ENCODE measurements around the gene EPX.
"Not testable (repeated sequence)": the region's sequence is repeated elsewhere in the genome, so short reads cannot be mapped to it uniquely, and the experiment has no call there.

Gene EPX

GRCh38 chr17:58192612-58193011, at the start of gene EPX:
TSS of gene EPX (plus strand) at chr17:58192726. CDS start at chr17:58192847, 121 bp downstream.
- no peak for DNase-seq

DNA sequence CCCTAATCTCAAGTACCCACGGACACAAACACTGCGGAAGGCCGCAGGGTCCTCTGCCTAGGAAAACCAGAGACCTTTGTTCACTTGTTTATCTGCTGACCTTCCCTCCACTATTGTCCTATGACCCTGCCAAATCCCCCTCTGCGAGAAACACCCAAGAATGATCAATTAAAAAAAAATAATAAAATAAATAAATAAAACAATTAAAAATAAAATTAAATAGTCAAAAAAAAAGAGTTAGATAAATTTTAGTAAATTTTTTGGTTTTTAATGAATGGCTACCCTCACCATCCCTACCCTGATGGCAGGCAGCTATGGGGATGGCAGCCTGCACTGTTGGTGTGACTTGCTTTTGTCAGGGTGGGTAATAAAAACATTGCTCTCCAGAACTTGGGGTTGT, 49.2 kb upstream of the EPX start:
- DNase-seq: not testable (repeated sequence)

DNA sequence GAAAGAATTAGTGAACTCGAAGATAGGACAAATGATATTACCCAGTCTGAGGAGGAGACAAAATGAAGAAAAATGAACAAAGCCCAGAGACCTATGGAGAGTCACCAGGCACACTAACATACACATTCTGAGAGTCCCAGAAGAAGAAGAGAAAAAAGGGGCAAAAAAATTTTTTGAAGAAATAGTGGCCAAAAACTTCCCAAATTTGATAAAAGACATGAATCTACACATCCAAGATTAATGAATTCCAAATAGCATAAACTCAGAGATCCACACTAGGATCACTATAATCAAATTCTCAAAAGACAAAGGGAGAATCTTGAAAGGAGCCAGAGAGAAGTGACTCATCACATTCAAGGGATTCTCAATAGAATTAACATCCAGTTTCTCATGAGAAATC, 47.7 kb upstream of the EPX start:
- no peak for DNase-seq

DNA sequence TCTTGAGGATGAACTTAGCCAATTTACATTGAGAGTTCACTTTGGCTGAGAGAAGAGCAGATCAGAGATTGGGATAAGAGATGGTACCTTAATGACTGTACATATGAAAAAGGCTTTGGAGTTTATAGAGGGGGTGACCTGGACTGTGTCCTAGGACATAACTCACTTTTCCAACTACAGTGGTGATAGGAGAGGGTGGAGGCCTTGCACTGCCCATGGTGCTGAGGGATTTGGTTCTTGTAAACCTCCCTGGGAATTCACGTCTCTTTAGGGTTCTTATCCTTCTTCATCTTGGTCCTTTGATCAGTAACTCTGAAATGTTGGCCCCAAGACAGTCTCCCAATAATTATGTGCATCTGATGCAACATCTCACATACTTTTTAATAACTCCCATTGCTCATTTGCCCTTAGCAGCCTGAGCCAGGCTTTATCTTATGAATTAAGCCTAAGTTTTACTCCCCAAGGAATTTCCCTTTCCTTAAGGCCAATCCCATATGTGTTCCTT, 44.5 kb upstream of the EPX start, which contains the start of gene OR4D1:
Gene OR4D1, plus strand, starts transcription at position 455 of the 505 bp plus-strand sequence. CDS start 6,770 bp downstream, outside the sequence.
- DNase-seq: no peak

DNA sequence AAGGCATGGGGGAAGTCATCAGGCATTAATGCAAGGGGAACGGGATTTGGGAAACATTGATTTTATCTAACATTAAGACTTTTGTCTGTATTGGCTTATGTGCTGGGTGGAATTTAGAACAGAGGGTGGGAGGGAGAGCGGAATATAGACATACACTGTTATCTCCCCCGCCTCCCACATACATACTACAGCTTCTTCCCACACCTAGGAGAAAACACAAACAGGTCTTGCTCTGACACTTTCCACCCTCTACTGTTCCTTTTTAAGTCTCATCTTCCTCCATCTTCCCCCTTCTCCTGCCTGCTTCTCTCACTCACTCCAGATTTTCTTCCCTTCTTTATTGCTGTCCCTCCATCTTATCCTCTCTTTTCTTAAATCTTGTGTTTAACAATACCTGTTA, 43.9 kb upstream of the EPX start:
- no peak for DNase-seq

DNA sequence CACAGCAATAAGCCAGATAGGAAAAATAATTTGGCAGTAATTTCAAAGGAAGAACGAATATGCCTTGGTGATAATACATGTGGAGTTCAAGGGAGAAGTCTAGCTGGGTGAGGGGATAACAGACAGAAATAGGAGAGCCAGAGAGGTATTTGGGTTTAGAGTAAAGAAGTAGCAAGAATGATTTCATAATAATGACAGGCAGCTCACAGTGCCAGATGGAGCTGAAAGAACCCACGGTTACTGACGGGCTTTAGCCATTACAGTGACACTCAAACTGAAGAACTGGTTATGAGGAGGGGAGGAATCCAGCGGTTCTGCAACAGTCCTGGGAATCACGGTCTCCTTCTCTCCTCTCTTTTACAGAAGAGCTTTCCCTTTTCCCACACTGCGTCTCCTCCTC, 42.1 kb upstream of the EPX start:
- DNase-seq: no peak

GRCh38 chr17:58153046-58153445, 39.5 kb upstream of the EPX start:
- no peak for DNase-seq

- DNase-seq: no peak
Measured at GRCh38 chr17:58153671-58154070, 38.9 kb upstream of the EPX start.

- DNase-seq: no peak
Measured at GRCh38 chr17:58156839-58157803, 35.4 kb upstream of the EPX start.

DNA sequence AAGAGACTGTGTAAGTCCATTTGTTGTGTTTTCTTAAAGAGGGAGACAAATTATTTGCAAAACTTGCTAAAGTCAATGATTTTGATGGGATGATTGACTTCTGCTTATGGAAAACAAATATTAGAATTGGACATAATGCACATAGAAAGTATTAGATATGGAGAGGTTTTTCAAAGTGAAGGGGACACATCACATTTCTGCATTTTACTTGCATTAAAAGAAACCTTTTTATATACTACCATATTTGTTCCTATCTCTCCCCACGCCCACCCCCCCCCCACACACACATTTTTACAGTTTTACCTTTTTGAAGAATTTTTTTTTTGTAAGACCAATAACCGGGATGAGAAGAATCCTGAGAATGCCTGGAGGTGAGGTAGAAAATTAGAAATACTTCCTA, 34.3 kb upstream of the EPX start:
- DNase-seq: no peak

- DNase-seq: no peak
Measured at GRCh38 chr17:58161566-58161965, 31.0 kb upstream of the EPX start.

- no peak for DNase-seq
Measured at GRCh38 chr17:58165981-58166380, 26.5 kb upstream of the EPX start.

DNA sequence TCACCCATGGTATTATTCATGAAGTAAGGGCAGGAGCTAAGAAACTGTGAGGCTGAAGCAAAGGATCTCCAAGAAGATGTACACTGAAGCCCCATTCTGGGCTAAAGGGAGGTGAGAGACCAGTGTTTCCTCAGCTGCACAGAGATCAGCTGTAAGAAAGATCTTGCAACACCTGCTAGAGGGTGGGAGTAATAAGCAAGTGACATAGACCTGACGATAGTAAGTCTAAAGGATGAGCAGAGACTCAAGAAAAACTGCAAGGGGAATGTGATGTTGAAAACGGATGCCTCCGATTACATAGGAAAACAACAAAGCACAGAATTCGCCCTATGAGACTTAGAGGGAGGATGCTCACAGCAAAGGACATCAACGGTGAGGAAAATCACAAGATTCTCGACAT, 25.8 kb upstream of the EPX start, which contains the start of gene OR4D2:
Gene OR4D2, plus strand, starts transcription at position 301 of the 400 bp plus-strand sequence. CDS start 2,674 bp downstream, outside the sequence.
- no peak for DNase-seq

- DNase-seq: no peak
Measured at GRCh38 chr17:58170622-58171021, 21.9 kb upstream of the EPX start.

- no peak for DNase-seq
Measured at GRCh38 chr17:58172369-58173071, 20.0 kb upstream of the EPX start.

- DNase-seq: no peak
Measured at GRCh38 chr17:58174871-58175270, 17.7 kb upstream of the EPX start.

DNA sequence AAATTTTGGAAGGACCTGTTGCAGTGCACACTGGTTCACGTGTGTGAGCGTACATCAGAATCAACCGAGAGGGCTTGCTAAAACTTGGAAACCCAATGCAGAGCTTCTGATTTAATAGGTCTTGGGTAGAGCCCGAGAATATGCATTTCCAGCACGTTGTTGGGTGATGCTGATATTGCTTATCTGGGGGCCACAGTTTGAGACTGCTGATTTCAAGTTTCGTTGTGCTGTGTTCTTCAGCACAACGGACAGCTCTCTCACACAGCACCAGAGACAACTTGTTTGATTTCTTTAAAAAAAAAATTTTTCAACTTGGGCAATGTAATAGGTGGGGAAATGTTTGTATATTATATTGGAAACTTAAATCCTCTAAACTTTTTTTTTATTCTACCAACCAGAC, 16.3 kb upstream of the EPX start:
- DNase-seq: no peak

DNA sequence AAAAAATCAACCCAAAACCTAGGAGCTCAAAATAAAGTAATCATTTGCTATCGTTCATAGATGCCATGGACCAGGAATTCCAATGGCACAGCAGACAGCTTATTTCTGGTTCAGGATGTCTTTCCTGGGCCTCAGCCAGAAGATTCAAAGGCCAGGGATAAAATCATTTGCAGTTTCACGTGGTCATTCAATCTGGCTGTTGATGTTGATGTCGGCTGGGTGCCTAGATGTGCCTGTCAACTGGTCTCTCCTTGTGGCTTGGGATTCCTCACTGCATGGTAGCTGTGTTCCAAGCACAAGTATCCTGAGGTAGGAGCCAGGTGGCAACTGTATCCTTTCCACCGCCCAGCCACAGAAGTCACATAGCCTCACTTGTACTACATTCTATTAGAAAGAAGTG, 10.7 kb upstream of the EPX start:
- no peak for DNase-seq

DNA sequence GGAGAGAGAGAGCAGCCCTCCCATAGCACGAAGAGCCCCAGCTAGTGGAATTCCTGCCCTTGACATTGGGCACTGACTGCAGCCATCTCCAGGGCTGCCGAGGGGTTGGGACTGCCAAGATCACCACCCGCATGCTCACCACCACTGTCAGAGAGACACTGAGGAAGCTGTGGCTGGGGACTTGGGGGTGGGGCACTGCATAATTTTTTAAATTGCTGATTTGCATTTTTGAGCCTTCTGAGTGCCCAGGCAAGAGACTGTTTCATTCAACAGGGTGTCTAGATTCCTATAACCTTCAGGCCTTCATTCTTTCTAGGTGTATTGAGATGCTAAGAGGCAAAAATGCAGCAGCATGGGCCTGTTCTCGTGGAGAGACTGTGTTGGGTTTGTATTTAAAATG, 9.0 kb upstream of the EPX start:
- DNase-seq: no peak

DNA sequence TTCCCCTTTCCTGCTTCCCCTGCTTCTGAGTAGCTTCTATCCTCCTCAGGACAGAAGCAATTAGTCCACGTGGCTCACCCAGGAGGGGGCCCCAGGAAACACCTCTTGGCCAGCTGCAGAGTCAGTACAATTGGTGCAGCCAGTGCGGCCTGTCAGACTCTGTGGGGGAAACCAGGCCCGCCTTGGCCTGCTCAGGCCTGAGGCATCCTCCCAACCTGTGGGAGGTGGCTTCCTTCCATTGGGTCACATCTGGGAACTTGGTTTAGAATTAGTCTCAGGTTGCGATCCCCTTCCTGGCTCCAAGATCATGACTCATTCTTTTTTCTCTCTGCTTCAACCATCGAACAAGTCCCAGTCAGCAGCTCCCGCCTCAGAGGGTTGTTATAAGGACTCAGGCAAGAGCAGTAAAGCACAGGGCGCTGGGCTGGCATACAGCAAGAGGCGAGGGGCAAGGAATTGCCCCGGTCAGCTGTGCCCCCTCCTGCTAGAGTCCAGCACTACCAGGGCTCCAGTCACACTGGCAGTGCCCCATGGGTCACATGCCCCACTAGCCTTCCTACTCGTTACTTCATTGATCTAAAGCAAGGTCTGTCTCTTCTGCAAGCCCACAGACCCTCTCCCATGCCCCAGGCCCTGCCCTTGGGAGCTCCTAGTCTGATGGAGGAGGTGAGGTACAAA, 8.1 kb upstream of the EPX start:
- no peak for DNase-seq

- DNase-seq: no peak
Measured at GRCh38 chr17:58184986-58185761, 7.4 kb upstream of the EPX start.

- no peak for DNase-seq
Measured at GRCh38 chr17:58186591-58186990, 5.9 kb upstream of the EPX start.

Measured in NCI-H446 treated with DMSO at 0.1 percent for 48 hours (cell line).